DMS 273 treated with DMSO at 0.1 percent for 48 hours (cell line): ENCODE data around the gene DNAJC7.

ENCODE experiments used
- DNase-seq: peaks from one replicate; lab custom pipeline; 2025; lab: John Stamatoyannopoulos, UW

Gene DNAJC7

GRCh38 chr17:41975099-41976083 is 41.8 kb downstream of the DNAJC7 start:
- DNase-seq, result no peak

- DNase-seq, result no peak
These were observed 42.6 kb downstream of the DNAJC7 start for GRCh38 chr17:41974658-41975057.

GRCh38 chr17:41974031-41974430 is 43.2 kb downstream of the DNAJC7 start:
- DNase-seq, result no peak

GRCh38 chr17:41973408-41973811 is 43.8 kb downstream of the DNAJC7 start:
- DNase-seq, result no peak

- no peak for DNase-seq
These were observed 44.5 kb downstream of the DNAJC7 start for GRCh38 chr17:41972571-41973407.

GRCh38 chr17:41971721-41972523 is 45.3 kb downstream of the DNAJC7 start:
- no peak for DNase-seq

- no peak for DNase-seq
These were observed 46.3 kb downstream of the DNAJC7 start for GRCh38 chr17:41970901-41971331.

- DNase-seq, result no peak
These were observed 48.6 kb downstream of the DNAJC7 start for GRCh38 chr17:41968676-41969075.

- DNase-seq, result no peak
These were observed 49.2 kb downstream of the DNAJC7 start for GRCh38 chr17:41967921-41968578.

GRCh38 chr17:41967141-41967920 is 49.9 kb downstream of the DNAJC7 start:
- DNase-seq, result no peak

- DNase-seq, result peak; percentile 53
These were observed 50.6 kb downstream of the DNAJC7 start, which contains the start of gene CNP for GRCh38 chr17:41966463-41967140. Gene CNP (plus strand): TSS chr17:41966795. CDS start chr17:41966885, 90 bp downstream.

GRCh38 chr17:41965694-41966462 is 51.4 kb downstream of the DNAJC7 start:
- DNase-seq, result peak; percentile 61

- DNase-seq, result peak; percentile 45
These were observed 54.3 kb downstream of the DNAJC7 start for GRCh38 chr17:41962768-41963434.

GRCh38 chr17:41962111-41962510 is 55.1 kb downstream of the DNAJC7 start:
- DNase-seq, result no peak

- no peak for DNase-seq
These were observed 57.7 kb downstream of the DNAJC7 start for GRCh38 chr17:41959336-41960095.

- DNase-seq, result no peak
These were observed 58.3 kb downstream of the DNAJC7 start for GRCh38 chr17:41959030-41959335.

GRCh38 chr17:41957869-41958439 is 59.3 kb downstream of the DNAJC7 start:
- no peak for DNase-seq
